Measurements from ENCODE around the gene PPFIBP1.
A peak's percentile ranks its signal among the peaks of the same experiment; 100 is the strongest.

The PPFIBP1 gene

DNA sequence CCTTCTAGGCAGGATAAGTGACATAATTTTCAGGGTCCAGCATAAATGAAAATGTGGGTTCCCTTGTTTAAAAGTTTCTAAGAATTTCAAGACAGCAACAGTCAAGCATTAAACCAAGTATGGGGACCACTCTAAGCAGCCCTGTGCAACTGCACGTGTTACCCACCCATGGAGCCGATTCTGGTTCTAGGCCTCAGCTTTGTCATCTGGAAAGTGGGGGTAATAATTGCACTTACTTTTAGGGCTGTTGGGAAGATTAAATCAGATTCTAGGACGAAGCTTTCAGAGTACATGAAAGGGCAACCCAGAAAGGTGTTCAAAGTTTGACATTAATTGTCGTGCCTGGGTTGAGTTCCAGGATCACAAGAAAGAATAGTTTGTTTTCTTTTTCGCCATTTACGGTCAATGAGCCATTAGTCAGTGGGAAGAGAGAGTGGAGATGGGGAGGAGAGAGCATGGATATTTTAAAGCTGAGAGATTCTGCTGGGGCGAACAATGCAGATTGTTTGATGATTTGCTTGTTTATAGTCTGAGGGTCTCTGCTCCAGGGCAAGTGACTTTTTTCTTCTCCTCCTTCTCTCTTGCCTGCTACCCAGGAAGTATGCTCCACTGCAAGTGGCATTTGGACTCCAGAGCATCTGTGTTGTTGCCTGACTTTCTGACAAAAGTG, 10.7 kb upstream of the PPFIBP1 start:
- ATAC-seq: no peak

- ATAC-seq: no peak
These were observed 8.3 kb upstream of the PPFIBP1 start for GRCh38 chr12:27515671-27516070.

- ATAC-seq: no peak
These were observed 7.4 kb upstream of the PPFIBP1 start for GRCh38 chr12:27516625-27517024.

- ATAC-seq: no peak
These were observed 6.5 kb upstream of the PPFIBP1 start for GRCh38 chr12:27517546-27517945.

DNA sequence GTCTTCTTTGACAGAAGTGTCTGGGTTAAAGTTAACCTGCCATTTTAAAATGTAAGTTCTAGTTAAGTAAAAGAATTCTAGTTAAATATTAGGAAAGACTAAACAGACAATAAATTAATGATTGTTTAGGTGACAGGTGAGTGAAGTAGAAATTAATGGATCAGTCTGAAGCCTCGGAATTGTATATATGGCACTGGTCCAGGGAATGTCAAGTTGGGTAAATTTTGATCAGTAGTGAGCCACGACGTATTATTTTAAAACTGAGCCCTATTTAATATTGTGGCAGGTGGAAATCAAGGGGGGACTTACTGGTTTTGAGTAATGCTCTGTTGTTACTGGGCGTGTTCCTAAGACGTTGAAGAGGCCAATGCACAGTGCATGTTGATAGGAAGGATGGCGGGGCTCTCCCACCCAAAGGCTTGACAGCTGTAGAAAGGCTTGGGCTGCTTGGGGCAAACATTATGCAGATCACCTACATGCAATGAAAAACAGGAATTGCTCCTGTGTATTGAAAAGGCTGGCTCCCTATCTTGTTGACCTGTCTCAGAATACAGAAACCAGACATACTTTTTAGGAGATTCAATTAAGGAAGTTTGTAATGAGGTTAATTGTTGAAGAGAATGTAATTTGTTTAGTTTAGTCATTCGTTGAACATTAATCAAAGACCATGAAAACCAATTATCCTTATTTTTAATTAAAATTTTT, 5.9 kb upstream of the PPFIBP1 start:
- ATAC-seq: no peak

GRCh38 chr12:27521066-27521465, 2.9 kb upstream of the PPFIBP1 start:
- ATAC-seq: no peak

DNA sequence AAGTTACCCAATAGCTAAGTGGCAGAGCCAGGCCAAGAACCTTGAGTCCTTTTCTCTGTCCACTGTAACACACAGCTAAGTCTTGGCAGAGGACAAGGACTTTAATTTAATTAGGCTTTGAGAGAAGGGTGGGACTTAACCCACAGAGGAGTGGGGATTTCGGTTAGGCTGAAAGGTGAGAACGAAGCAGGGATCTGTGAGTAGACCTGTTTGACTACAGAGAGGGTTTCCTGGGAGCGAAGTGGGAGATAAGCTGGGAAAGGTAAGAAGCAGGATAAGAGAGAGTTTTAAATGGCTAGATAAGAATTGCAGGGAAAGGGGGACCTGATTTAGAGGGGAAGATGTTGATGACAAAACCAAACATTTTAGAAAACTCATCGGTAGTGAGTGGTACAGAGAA, 2.0 kb upstream of the PPFIBP1 start:
- no peak for ATAC-seq

GRCh38 chr12:27523305-27523641, 733 bp upstream of the PPFIBP1 start:
- no peak for ATAC-seq

DNA sequence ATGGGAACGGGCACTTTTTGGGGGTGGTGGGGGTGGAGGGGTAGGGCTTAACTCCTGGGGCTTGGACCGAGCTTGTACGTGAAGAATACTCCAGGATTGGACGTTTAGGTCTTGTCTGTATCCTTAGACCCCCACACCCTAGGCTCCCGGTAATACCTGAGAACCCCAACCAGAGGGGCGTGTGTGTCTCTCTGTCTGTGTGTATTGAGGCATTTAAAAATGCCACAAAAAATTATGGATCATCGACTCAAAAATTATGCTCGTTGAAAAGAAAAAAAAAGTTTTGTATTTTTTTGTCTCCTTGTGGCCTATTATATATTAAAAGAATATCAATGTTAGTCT, 459 bp downstream of the PPFIBP1 start:
- no peak for ATAC-seq

DNA sequence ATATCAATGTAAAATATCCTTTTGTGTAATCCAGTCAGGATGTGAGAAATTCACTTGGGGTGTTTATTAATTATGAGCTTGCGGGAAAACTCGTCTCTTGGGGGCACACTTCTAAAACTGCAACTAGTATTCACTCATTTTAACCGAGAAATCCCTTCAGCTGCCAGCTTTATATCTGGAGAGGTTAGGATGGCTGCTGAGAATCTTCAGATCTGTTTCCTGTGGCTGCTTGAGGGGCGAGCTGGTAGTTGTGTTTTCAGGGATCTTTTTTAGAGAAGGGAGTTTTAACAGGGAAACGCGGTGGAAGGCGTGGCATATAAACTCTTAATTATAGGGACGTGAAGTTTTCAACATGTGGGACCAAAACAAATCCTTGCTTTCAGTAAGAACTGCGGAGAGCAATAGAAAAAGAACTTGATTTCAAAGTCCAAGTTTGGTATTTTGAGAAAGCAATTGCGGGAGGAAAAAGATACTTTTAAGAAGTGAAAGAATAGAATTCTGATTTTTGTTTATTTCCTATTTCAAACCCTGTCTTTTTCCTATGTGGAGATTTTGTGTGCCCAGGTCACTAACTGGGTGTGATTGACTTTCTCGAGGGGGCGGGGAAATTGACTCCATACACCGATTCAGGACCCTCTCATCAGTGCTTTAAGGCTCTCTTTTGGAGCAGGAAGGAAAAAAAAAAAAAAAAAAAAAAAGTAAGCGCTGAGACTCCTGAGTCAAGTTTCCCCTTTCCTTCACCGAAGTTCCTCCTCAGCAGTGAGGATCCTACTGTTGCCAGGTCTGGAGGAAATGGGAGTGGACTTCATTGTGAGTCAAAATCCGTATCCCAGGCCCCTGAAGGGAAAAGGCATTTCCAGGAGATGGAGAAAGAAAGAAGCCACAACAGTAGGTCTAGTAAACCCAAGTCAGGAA, 1.1 kb downstream of the PPFIBP1 start:
- no peak for ATAC-seq

DNA sequence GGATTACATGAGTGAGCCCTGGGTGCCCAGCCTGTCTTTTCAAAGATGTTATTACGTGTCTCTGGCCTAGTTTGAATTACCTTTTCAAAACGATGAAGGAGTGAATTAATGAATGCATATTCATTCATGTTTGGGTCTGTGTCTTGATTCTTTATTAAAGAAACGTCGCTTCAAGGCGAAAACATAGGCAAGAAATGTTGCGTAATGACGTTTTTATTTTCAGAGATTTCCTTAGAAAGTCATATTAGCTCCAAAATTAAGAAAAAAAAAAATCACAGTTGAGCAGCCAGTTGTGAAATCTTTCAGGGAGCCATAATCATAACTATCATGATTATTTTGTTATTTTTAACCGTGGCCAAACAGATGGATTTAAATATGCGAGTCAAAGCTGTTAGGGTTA, 3.5 kb downstream of the PPFIBP1 start:
- no peak for ATAC-seq

- ATAC-seq: no peak
These were observed 4.8 kb downstream of the PPFIBP1 start for GRCh38 chr12:27528788-27529187.

DNA sequence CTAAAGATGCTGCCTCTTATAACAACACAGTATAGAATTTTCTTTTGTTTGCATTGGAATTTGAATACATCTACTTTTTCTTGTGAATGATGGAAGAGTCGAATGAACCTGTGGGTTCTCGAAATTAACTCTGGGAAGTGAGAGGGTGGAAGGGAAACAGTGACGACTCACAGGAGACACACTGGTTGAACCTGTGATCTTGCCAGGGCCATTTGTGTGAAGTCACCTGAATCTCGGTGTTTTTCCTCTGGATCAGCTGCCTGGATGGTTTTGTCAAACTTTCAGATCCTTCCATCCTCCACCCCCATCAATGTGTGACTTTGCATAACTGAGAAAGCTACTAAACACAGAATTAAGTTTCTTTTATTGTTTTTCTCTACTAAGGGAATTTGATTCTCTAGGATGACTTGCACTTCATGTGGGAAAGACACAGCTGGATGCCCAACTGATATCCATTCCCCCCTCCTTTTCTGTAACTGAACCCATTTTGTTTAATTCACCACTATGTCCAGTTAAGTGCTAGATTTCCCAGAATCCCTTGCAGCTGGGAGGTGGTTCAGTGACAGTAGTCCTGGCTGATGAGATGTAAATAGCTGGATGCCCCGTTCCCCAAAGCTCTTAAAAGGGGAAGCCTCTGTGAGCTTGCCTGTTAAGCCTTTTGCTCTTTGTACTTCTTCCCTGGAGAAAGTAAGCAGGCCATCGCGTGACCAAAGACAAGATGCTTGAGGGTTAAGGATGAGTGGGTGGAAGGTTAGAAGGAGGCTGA, 6.3 kb downstream of the PPFIBP1 start:
- no peak for ATAC-seq

DNA sequence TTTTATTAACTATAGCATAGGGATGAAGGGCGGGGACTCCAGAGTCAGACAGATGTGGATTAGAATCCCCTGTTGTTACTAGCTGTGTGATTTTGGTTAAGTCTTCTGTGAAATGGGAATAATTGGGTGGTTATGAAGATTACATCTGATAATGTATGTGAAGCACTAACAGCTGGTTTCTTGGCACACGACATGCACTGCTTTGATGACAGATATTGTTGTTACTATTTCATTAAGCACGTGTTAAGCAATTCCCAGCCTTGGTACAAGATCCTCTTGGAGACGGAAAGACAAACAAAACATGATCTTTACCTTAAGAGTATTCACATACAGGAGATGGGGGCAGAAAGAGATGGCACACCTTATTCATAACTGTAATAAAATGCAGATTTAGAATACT, 7.9 kb downstream of the PPFIBP1 start:
- ATAC-seq: no peak

DNA sequence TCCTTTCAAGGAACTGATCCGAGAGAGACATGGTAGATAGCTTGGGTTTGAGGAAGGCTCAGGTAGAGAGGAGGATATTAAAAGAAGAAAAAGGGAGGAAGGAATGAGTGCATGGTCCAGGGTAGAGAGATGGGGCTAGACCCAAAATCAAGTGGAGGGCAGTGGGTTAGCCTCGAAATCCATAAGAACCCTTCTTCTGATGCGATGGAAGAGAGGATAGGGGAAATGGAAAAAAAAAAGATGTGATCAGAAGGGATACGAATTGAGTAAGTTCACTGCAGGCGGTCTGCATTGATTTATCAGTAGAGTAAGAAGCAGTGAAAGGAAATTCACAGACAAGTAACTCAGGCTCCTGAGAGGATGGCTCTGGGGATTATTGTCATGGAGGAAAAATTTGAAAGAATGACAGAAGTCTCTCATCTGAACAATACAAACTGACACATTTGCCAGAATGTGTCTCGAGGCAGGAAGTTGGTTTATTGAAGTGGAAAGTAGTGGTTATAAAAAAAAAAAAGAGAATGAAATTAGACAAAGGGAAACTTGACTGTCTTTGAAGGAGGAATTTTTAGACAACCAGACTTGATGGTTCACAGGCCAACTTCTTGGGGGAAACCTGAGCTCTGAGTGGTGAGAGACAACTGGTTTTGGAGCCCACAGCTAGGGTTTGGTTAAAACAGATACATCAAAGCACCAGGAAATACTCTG, 10.2 kb downstream of the PPFIBP1 start:
- ATAC-seq: peak; percentile 56 to 67

DNA sequence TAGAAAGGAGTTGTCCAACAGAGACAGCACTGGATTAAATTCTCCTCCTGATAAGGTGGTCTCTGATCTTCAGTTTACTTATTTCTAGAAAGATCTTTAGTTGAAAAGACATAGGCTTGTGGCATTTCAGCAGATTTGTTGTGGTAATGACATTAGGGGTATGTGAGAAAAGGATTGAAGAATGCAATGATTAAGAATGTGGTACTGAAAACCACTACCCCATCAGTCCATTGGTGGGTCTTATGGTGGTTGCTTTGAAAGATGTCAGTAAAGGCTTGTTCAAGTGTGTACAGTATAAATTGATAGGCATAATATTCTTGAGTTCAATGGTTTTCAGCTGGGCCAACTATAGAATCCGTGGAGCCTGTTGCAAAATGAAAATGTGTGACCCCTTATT, 10.8 kb downstream of the PPFIBP1 start:
- peak; percentile 39 to 52 for ATAC-seq

- no peak for ATAC-seq
These were observed 11.3 kb downstream of the PPFIBP1 start for GRCh38 chr12:27535318-27535717.

DNA sequence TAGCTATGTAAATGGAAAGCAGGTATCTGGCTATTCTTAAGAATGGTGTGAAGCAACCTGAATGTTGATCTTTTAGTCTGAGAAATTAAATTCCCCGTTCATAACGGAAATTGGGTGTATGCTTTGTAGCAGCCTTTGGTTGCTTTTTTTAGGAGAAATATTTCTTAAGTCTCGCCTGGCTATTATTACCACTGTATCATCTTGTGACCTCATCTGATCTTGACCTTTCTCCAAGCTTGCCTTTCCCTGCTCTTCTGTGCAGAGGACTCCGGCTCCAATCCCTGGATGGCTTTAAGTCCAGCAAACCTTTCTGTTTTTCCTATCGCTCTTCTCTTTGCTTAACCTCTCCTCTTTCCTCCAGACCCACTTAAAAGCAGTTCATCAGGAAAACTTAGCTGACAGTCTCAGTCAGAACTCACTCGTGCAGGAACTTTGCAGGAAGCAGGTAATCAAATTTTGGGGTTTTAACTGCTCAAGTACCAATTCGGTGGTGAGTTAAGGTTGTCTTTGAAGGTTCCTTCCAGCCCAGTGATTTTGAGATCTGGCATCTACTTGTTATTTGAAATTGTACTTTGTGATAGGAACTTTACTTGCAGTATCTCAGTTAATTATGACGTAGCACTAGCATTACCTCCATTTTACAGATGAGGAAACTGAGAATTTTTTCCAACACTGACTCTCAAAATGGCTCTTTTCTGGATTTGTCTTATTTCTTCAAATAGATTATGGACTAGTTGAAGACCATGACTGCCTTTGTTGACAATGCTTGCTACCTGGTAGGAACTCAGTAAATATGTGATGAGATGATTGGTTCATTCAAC, 14.1 kb downstream of the PPFIBP1 start:
- no peak for ATAC-seq

- no peak for ATAC-seq
These were observed 15.2 kb downstream of the PPFIBP1 start for GRCh38 chr12:27539191-27539631.

DNA sequence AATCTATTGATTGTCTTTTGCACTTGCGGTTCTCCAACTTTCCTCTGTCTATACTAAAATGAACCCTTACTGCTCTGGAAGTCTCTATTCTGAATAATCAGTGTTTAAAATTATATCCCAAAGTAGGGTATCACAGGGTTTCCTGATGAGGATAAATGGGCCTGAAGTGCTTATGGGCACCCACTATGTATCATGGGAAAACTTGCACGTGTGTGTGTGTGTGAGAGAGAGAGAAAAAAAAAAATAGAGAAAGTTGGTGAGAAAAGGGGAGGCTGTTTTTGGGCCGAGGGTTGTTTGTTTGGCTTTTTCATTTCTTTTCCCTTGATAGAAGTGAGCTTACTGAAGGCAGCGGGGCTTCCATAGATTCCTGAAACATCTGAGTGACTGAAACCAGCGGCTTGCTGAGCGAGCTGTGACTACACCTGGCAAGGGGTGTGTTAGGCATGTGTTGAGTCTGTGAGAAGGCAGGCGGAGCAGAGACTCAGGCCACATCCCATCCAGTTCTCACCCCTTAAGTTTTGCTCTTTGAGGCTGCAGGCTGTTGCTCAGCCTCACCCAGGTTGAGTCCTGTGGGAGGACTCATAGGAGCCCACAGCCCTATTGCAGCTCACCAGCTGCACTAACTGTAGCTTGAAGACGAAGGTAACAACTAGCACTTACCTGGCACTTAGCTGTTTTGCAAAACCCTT, 17.2 kb downstream of the PPFIBP1 start:
- ATAC-seq: no peak

- no peak for ATAC-seq
These were observed 18.6 kb downstream of the PPFIBP1 start for GRCh38 chr12:27542628-27543027.

Measured in activated CD4-positive, CD25-positive, alpha-beta regulatory T cell treated with anti-CD3 and anti-CD28 coated beads, Interleukin-2, amount 50 U/mL, for 24 hours (primary cell).